Activated B cell treated with CpG ODN at 0.5 μM for 24 hours (primary cell): ENCODE measurements around the gene HES5. TPM values are rescaled to one million over a fixed set of nuclear protein-coding genes. Genes with fewer than 3 reads are reported as not detected.

Source experiments
- ATAC-seq: fragments of 200-7000 bp; cut with Tn5 transposase; one replicate; pipeline ENCODE4 v1.10.0; 2021; ENCODE audit warnings: low read depth, mild to moderate bottlenecking, moderate library complexity
- CTCF ChIA-PET: fragments of 350-600 bp; sonication (Branson Sonifier 250); formaldehyde crosslinking; loops from one replicate; lab custom pipeline; 2021; ENCODE audit warnings: antibody characterized with exemption; lab: Charles Lee
- POLR2A ChIA-PET: fragments of 350-600 bp; sonication (Branson Sonifier 250); formaldehyde crosslinking; loops from one replicate; lab custom pipeline; 2021; ENCODE audit warnings: antibody characterized with exemption; lab: Charles Lee
- DNase-seq: peaks from one replicate; pipeline ENCODE4 v3.0.0; 2022
- H3K27ac Mint-ChIP-seq: one replicate; pipeline ENCODE4 v1.8.0; 2020; ENCODE audit warnings: mixed read lengths
- H3K27me3 Mint-ChIP-seq: one replicate; pipeline ENCODE4 v1.8.0; 2021; ENCODE audit warnings: mixed read lengths
- H3K36me3 Mint-ChIP-seq: one replicate; pipeline ENCODE4 v1.8.0; 2021; ENCODE audit warnings: low read depth, mixed read lengths
- H3K4me1 Mint-ChIP-seq: one replicate; pipeline ENCODE4 v1.8.0; 2021; ENCODE audit warnings: mixed read lengths
- H3K4me3 Mint-ChIP-seq: one replicate; pipeline ENCODE4 v1.8.0; 2020; ENCODE audit warnings: mild to moderate bottlenecking, mixed read lengths
- H3K9me3 Mint-ChIP-seq: one replicate; pipeline ENCODE4 v1.8.0; 2020; ENCODE audit warnings: mixed read lengths
- CTCF ChIP-seq: fragments of 200-600 bp; IDR thresholded peaks from one replicate; pipeline ENCODE4 v1.8.0; 2022; ENCODE audit warnings: antibody characterized with exemption, mild to moderate bottlenecking
- intact Hi-C: fragments of 100-400 bp; cut with micrococcal nuclease; formaldehyde crosslinking; loops from one replicate; pipeline ENCODE4 v1.15.1; 2024
- total RNA-seq: library from RNA; stranded (reverse); gene quantifications from 2 replicates; pipeline ENCODE4 v1.2.3, GENCODE V29; 2022

The HES5 gene
- total RNA-seq, 1 donor from 2014 or later = not detected

GRCh38 chr1:2537784-2538115, 7.7 kb upstream of the HES5 start:
- TF ChIP-seq CTCF = no peak
- Mint-ChIP-seq H3K27ac (no peak overlapping the region), H3K27me3 (peaks cover 15% of the 10 kb centered on the region), H3K36me3 (no peaks in the 10 kb centered on the region), H3K4me1 (peaks cover 2% of the 10 kb centered on the region), H3K9me3 (no peaks in the 10 kb centered on the region), H3K4me3 (no peak overlapping the region)
- ChIA-PET POLR2A (interaction anchor here (1.0 kb wide), 1 partner anchor 119 kb away, joined by 5 read pairs; no protein-coding TSS in a partner anchor), CTCF (no interaction called here)
- ATAC-seq (no peak), DNase-seq (no peak)
- intact Hi-C loops = no loop called here

- Mint-ChIP-seq H3K36me3 (no peaks in the 10 kb centered on the region), H3K9me3 (no peaks in the 10 kb centered on the region), H3K27me3 (peaks cover 18% of the 10 kb centered on the region), H3K4me3 (no peak overlapping the region), H3K27ac (no peak overlapping the region), H3K4me1 (peaks cover 2% of the 10 kb centered on the region)
- ATAC-seq (no peak), DNase-seq (no peak)
- CTCF ChIA-PET = no interaction called here
- POLR2A ChIA-PET = interaction anchor here (0.6 to 3.1 kb wide), 3 partner anchors 9 to 50 kb away, joined by 3 to 10 read pairs (median 3); partner anchors contain the start of gene TNFRSF14
- no peak for TF ChIP-seq CTCF
- intact Hi-C loops = no loop called here
Measured at GRCh38 chr1:2535981-2536380, 5.9 kb upstream of the HES5 start.

GRCh38 chr1:2535455-2535854, 5.4 kb upstream of the HES5 start:
- ChIA-PET POLR2A (interaction anchor here (0.6 to 3.1 kb wide), 2 partner anchors 10 to 50 kb away, joined by 3 to 10 read pairs; no protein-coding TSS in a partner anchor), CTCF (no interaction called here)
- Mint-ChIP-seq H3K27me3 (peaks cover 20% of the 10 kb centered on the region), H3K4me1 (peaks cover 3% of the 10 kb centered on the region), H3K9me3 (no peaks in the 10 kb centered on the region), H3K36me3 (no peaks in the 10 kb centered on the region), H3K27ac (no peak overlapping the region), H3K4me3 (no peak overlapping the region)
- ATAC-seq = no peak
- intact Hi-C loops = no loop called here
- no peak for DNase-seq
- TF ChIP-seq CTCF = no peak

GRCh38 chr1:2534687-2535441, 4.8 kb upstream of the HES5 start:
- CTCF ChIA-PET = no interaction called here
- no peaks in the 10 kb centered on the region for H3K9me3 Mint-ChIP-seq
- intact Hi-C loops = no loop called here
- peaks cover 20% of the 10 kb centered on the region for H3K27me3 Mint-ChIP-seq
- H3K4me3 Mint-ChIP-seq = no peak overlapping the region
- no peak for TF ChIP-seq CTCF
- no peak for ATAC-seq
- H3K36me3 Mint-ChIP-seq = no peaks in the 10 kb centered on the region
- no peak overlapping the region for H3K27ac Mint-ChIP-seq
- POLR2A ChIA-PET = interaction anchor here (0.6 to 3.1 kb wide), 2 partner anchors 11 to 341 kb away, joined by 6 to 10 read pairs; no protein-coding TSS in a partner anchor
- DNase-seq = no peak
- H3K4me1 Mint-ChIP-seq = peaks cover 3% of the 10 kb centered on the region

- intact Hi-C loops = no loop called here
- H3K27ac Mint-ChIP-seq = no peak overlapping the region
- H3K4me1 Mint-ChIP-seq = peaks cover 3% of the 10 kb centered on the region
- no peak overlapping the region for H3K4me3 Mint-ChIP-seq
- H3K36me3 Mint-ChIP-seq = no peaks in the 10 kb centered on the region
- no peaks in the 10 kb centered on the region for H3K9me3 Mint-ChIP-seq
- ATAC-seq (no peak), DNase-seq (no peak)
- ChIA-PET CTCF (no interaction called here), POLR2A (interaction anchor here (3.1 kb wide), 1 partner anchor 11 kb away, joined by 10 read pairs; no protein-coding TSS in a partner anchor)
- H3K27me3 Mint-ChIP-seq = peaks cover 20% of the 10 kb centered on the region
- TF ChIP-seq CTCF = no peak
Measured at GRCh38 chr1:2534315-2534686, 4.2 kb upstream of the HES5 start.
